GM12891 (cell line): ENCODE data around the gene EYS.

Source experiments
- POLR2A ChIP-seq: IDR thresholded peaks from 2 replicates; pipeline ENCODE4 v1.6.1; 2011; ENCODE audit warnings: low read depth, low read length, control low read depth
- POLR2AphosphoS5 ChIP-seq: IDR thresholded peaks from 2 replicates; pipeline ENCODE4 v1.6.1; 2011; ENCODE audit warnings: low read depth, low read length, control low read depth

- TF ChIP-seq POLR2AphosphoS5 (no peak), POLR2A (no peak)
Measured at GRCh38 chr6:63985223-63985622, 1721.8 kb downstream of the EYS start.
